ENCODE results near the gene XG.
"Not testable (repeated sequence)": the region's sequence is repeated elsewhere in the genome, so short reads cannot be mapped to it uniquely, and the experiment has no call there.

The XG gene

GRCh38 chrX:2756548-2756947, 4.7 kb downstream of the XG start:
- Histone ChIP-seq H3K9ac (ENCODE audit: low read length) (no peak overlapping the region), H3K4me2 (ENCODE audit: low read depth, low read length, poor library complexity, severe bottlenecking) (no peak overlapping the region), H3K9me2 (replicated peaks; ENCODE audit: insufficient read depth, low read length) (no peaks in the 10 kb centered on the region), H2AFZ (ENCODE audit: low read depth, low read length, severe bottlenecking) (no peak overlapping the region), H4K20me1 (ENCODE audit: low read depth, low read length) (no peaks in the 10 kb centered on the region), H3K27me3 (ENCODE audit: low read length) (no peaks in the 10 kb centered on the region), H3K79me2 (ENCODE audit: insufficient read depth, low read length) (no peaks in the 10 kb centered on the region), H3K36me3 (ENCODE audit: low read length) (no peaks in the 10 kb centered on the region), H3F3A (ENCODE audit: insufficient read depth) (no peaks in the 10 kb centered on the region), H3K4me3 (ENCODE audit: insufficient read depth, low read length, poor library complexity, severe bottlenecking) (no peak overlapping the region), H3K27ac (ENCODE audit: low read depth, low read length) (no peak overlapping the region), H3K9me3 (ENCODE audit: insufficient read depth, low read length) (no peaks in the 10 kb centered on the region)
- TF ChIP-seq EZH2phosphoT487 (conservative IDR thresholded peaks at IDR 0.05; ENCODE audit: low read length): no peak
- TF ChIP-seq CTCF (IDR thresholded peaks at IDR 0.05; ENCODE audit: insufficient read depth, low read length, poor library complexity, severe bottlenecking): no peak

- H3K79me2 ChIP-seq (ENCODE audit: insufficient read depth, low read length): no peaks in the 10 kb centered on the region
- no peaks in the 10 kb centered on the region for H3K9me2 ChIP-seq (replicated peaks; ENCODE audit: insufficient read depth, low read length)
- H3K36me3 ChIP-seq (ENCODE audit: low read length): no peaks in the 10 kb centered on the region
- no peak overlapping the region for H2AFZ ChIP-seq (ENCODE audit: low read depth, low read length, severe bottlenecking)
- H4K20me1 ChIP-seq (ENCODE audit: low read depth, low read length): no peaks in the 10 kb centered on the region
- no peak overlapping the region for H3K4me2 ChIP-seq (ENCODE audit: low read depth, low read length, poor library complexity, severe bottlenecking)
- no peak for TF ChIP-seq EZH2phosphoT487 (conservative IDR thresholded peaks at IDR 0.05; ENCODE audit: low read length)
- no peaks in the 10 kb centered on the region for H3K27me3 ChIP-seq (ENCODE audit: low read length)
- H3K9me3 ChIP-seq (ENCODE audit: insufficient read depth, low read length): no peaks in the 10 kb centered on the region
- no peak overlapping the region for H3K27ac ChIP-seq (ENCODE audit: low read depth, low read length)
- no peak overlapping the region for H3K9ac ChIP-seq (ENCODE audit: low read length)
- H3F3A ChIP-seq (ENCODE audit: insufficient read depth): no peaks in the 10 kb centered on the region
- no peak overlapping the region for H3K4me3 ChIP-seq (ENCODE audit: insufficient read depth, low read length, poor library complexity, severe bottlenecking)
Measured at GRCh38 chrX:2761246-2761645, 9.4 kb downstream of the XG start.

GRCh38 chrX:2762671-2763070, 10.8 kb downstream of the XG start:
- not testable (repeated sequence) for H3F3A ChIP-seq (ENCODE audit: insufficient read depth); H3K9ac ChIP-seq (ENCODE audit: low read length); H3K79me2 ChIP-seq (ENCODE audit: insufficient read depth, low read length); H3K27me3 ChIP-seq (ENCODE audit: low read length); H3K36me3 ChIP-seq (ENCODE audit: low read length); H3K27ac ChIP-seq (ENCODE audit: low read depth, low read length); H2AFZ ChIP-seq (ENCODE audit: low read depth, low read length, severe bottlenecking); H3K9me3 ChIP-seq (ENCODE audit: insufficient read depth, low read length); H3K4me3 ChIP-seq (ENCODE audit: insufficient read depth, low read length, poor library complexity, severe bottlenecking); H3K9me2 ChIP-seq (replicated peaks; ENCODE audit: insufficient read depth, low read length); H3K4me2 ChIP-seq (ENCODE audit: low read depth, low read length, poor library complexity, severe bottlenecking); H4K20me1 ChIP-seq (ENCODE audit: low read depth, low read length)

- not testable (repeated sequence) for H3F3A ChIP-seq (ENCODE audit: insufficient read depth); H3K36me3 ChIP-seq (ENCODE audit: low read length); H4K20me1 ChIP-seq (ENCODE audit: low read depth, low read length); H3K9ac ChIP-seq (ENCODE audit: low read length); H3K9me3 ChIP-seq (ENCODE audit: insufficient read depth, low read length); H3K27ac ChIP-seq (ENCODE audit: low read depth, low read length); H3K4me2 ChIP-seq (ENCODE audit: low read depth, low read length, poor library complexity, severe bottlenecking); H3K79me2 ChIP-seq (ENCODE audit: insufficient read depth, low read length); H3K9me2 ChIP-seq (replicated peaks; ENCODE audit: insufficient read depth, low read length); H3K27me3 ChIP-seq (ENCODE audit: low read length); H2AFZ ChIP-seq (ENCODE audit: low read depth, low read length, severe bottlenecking); H3K4me3 ChIP-seq (ENCODE audit: insufficient read depth, low read length, poor library complexity, severe bottlenecking)
Measured at GRCh38 chrX:2764766-2765548, 13.1 kb downstream of the XG start.

- Histone ChIP-seq H3F3A (ENCODE audit: insufficient read depth) (no peaks in the 10 kb centered on the region), H3K9me2 (replicated peaks; ENCODE audit: insufficient read depth, low read length) (no peaks in the 10 kb centered on the region), H3K36me3 (ENCODE audit: low read length) (no peaks in the 10 kb centered on the region), H4K20me1 (ENCODE audit: low read depth, low read length) (no peaks in the 10 kb centered on the region), H3K9me3 (ENCODE audit: insufficient read depth, low read length) (no peaks in the 10 kb centered on the region), H3K27me3 (ENCODE audit: low read length) (no peaks in the 10 kb centered on the region), H2AFZ (ENCODE audit: low read depth, low read length, severe bottlenecking) (no peak overlapping the region), H3K9ac (ENCODE audit: low read length) (no peak overlapping the region), H3K79me2 (ENCODE audit: insufficient read depth, low read length) (no peaks in the 10 kb centered on the region), H3K27ac (ENCODE audit: low read depth, low read length) (no peak overlapping the region), H3K4me3 (ENCODE audit: insufficient read depth, low read length, poor library complexity, severe bottlenecking) (no peak overlapping the region), H3K4me2 (ENCODE audit: low read depth, low read length, poor library complexity, severe bottlenecking) (no peak overlapping the region)
- TF ChIP-seq EZH2phosphoT487 (conservative IDR thresholded peaks at IDR 0.05; ENCODE audit: low read length) (no peak), CTCF (IDR thresholded peaks at IDR 0.05; ENCODE audit: insufficient read depth, low read length, poor library complexity, severe bottlenecking) (no peak)
Measured at GRCh38 chrX:2765549-2765830, 13.7 kb downstream of the XG start.

All from SU-DHL-6 (cell line).